HEK293 (cell line): ENCODE measurements around the gene GALNT9.

Source experiments
- CTCF ChIA-PET: fragments of 350-600 bp; formaldehyde crosslinking; extraction: SDS; loops from one replicate; lab custom pipeline; 2021; ENCODE audit warnings: antibody characterized with exemption; lab: Yijun Ruan, JAX
- POLR2A ChIA-PET: fragments of 300-600 bp; formaldehyde crosslinking; extraction: SDS; loops from one replicate; lab custom pipeline; 2020; ENCODE audit warnings: antibody characterized with exemption, inconsistent platforms; lab: Yijun Ruan, JAX
- H3K27ac ChIP-seq: fragments of 200-500 bp; sonication (Bioruptor generic); 2 replicates; pipeline ENCODE4 v1.5.1; 2014; ENCODE audit warnings: low read depth, low read length, control low read depth, inconsistent platforms; ENCODE audit errors: extremely low read depth
- H3K36me3 ChIP-seq, 2 experiments: fragments of 200-500 bp in 1 of 2; sonication (Bioruptor generic) in 1 of 2; 1 replicate in 1 of 2; 2 replicates in 1 of 2; pipeline ENCODE4 v1.5.1; 2014 to 2017; ENCODE audit warnings: inconsistent platforms in 2 of 2, low read length in 2 of 2; ENCODE audit not compliant: control insufficient read depth in 2 of 2, insufficient read depth in 1 of 2
- H3K4me1 ChIP-seq: fragments of 200-500 bp; sonication (Bioruptor generic); 2 replicates; pipeline ENCODE4 v1.5.1; 2014; ENCODE audit warnings: mild to moderate bottlenecking, low read length, inconsistent platforms; ENCODE audit not compliant: control insufficient read depth, insufficient read depth
- H3K4me3 ChIP-seq: 2 replicates; pipeline ENCODE4 v1.5.1; 2011; ENCODE audit warnings: low read depth, mild to moderate bottlenecking, control low read depth, low read length, moderate library complexity
- H3K9me3 ChIP-seq: fragments of 200-500 bp; sonication (Bioruptor generic); 2 replicates; pipeline ENCODE4 v1.5.1; 2014; ENCODE audit warnings: low read depth, low read length, inconsistent platforms; ENCODE audit not compliant: control insufficient read depth, insufficient read depth
- GLIS2 ChIP-seq: fragments of 450-650 bp; formaldehyde crosslinking; IDR thresholded peaks from 2 replicates; pipeline ENCODE4 v1.5.1; 2016; ENCODE audit warnings: missing biosample characterization, missing genetic modification characterization
- HIC1 ChIP-seq: fragments of 450-650 bp; formaldehyde crosslinking; IDR thresholded peaks from 2 replicates; pipeline ENCODE4 v1.5.1; 2016; ENCODE audit warnings: missing biosample characterization, missing genetic modification characterization
- IKZF3 ChIP-seq: fragments of 450-650 bp; IDR thresholded peaks from 2 replicates; pipeline ENCODE4 v1.5.0; 2018; ENCODE audit warnings: missing biosample characterization, mild to moderate bottlenecking, missing genetic modification characterization, moderate library complexity
- KLF16 ChIP-seq: fragments of 450-650 bp; formaldehyde crosslinking; IDR thresholded peaks from 2 replicates; pipeline ENCODE4 v1.5.1; 2017; ENCODE audit warnings: missing biosample characterization, missing genetic modification characterization
- KLF9 ChIP-seq: fragments of 450-650 bp; formaldehyde crosslinking; IDR thresholded peaks from 2 replicates; pipeline ENCODE4 v1.5.1; 2016; ENCODE audit warnings: missing biosample characterization, missing genetic modification characterization, low read depth
- ZBTB1 ChIP-seq: fragments of 450-650 bp; formaldehyde crosslinking; IDR thresholded peaks from 2 replicates; pipeline ENCODE4 v1.5.1; 2016; ENCODE audit warnings: missing biosample characterization, missing genetic modification characterization
- ZFP69B ChIP-seq: fragments of 450-650 bp; formaldehyde crosslinking; IDR thresholded peaks from 2 replicates; pipeline ENCODE4 v1.5.1; 2016; ENCODE audit warnings: missing biosample characterization, missing genetic modification characterization
- ZIC2 ChIP-seq: fragments of 450-650 bp; formaldehyde crosslinking; IDR thresholded peaks from 2 replicates; pipeline ENCODE4 v1.5.1; 2016; ENCODE audit warnings: missing biosample characterization, missing genetic modification characterization
- ZNF121 ChIP-seq: fragments of 450-650 bp; formaldehyde crosslinking; IDR thresholded peaks from 2 replicates; pipeline ENCODE4 v1.5.1; 2016; ENCODE audit warnings: missing biosample characterization, missing genetic modification characterization
- ZNF155 ChIP-seq: fragments of 450-650 bp; formaldehyde crosslinking; IDR thresholded peaks from 2 replicates; pipeline ENCODE4 v1.5.1; 2016; ENCODE audit warnings: missing biosample characterization, missing genetic modification characterization
- ZNF202 ChIP-seq: fragments of 450-650 bp; formaldehyde crosslinking; IDR thresholded peaks from 2 replicates; pipeline ENCODE4 v1.5.1; 2016; ENCODE audit warnings: missing biosample characterization, missing genetic modification characterization, borderline replicate concordance
- ZNF311 ChIP-seq: fragments of 450-650 bp; formaldehyde crosslinking; IDR thresholded peaks from 2 replicates; pipeline ENCODE4 v1.5.1; 2017; ENCODE audit warnings: missing biosample characterization, missing genetic modification characterization, borderline replicate concordance
- ZNF366 ChIP-seq: fragments of 450-650 bp; formaldehyde crosslinking; conservative IDR thresholded peaks from 2 replicates; pipeline ENCODE4 v1.5.1; 2016; ENCODE audit warnings: missing biosample characterization, missing genetic modification characterization
- ZNF391 ChIP-seq: fragments of 450-650 bp; formaldehyde crosslinking; IDR thresholded peaks from 2 replicates; pipeline ENCODE4 v1.5.1; 2016; ENCODE audit warnings: low read depth, missing biosample characterization, missing genetic modification characterization, borderline replicate concordance
- ZNF404 ChIP-seq: fragments of 450-650 bp; formaldehyde crosslinking; IDR thresholded peaks from 2 replicates; pipeline ENCODE4 v1.5.1; 2017; ENCODE audit warnings: missing biosample characterization, missing genetic modification characterization
- ZNF561 ChIP-seq: fragments of 450-650 bp; IDR thresholded peaks from 2 replicates; pipeline ENCODE4 v1.5.1; 2018; ENCODE audit warnings: missing biosample characterization, missing genetic modification characterization, borderline replicate concordance
- ZNF660 ChIP-seq: fragments of 450-650 bp; IDR thresholded peaks from 2 replicates; pipeline ENCODE4 v1.5.1; 2018; ENCODE audit warnings: missing biosample characterization, mild to moderate bottlenecking, missing genetic modification characterization
- ZNF707 ChIP-seq: fragments of 450-650 bp; formaldehyde crosslinking; IDR thresholded peaks from 2 replicates; pipeline ENCODE4 v1.5.1; 2016; ENCODE audit warnings: missing biosample characterization, missing genetic modification characterization
- ZNF776 ChIP-seq: fragments of 450-650 bp; formaldehyde crosslinking; IDR thresholded peaks from 2 replicates; pipeline ENCODE4 v1.5.0; 2017; ENCODE audit warnings: missing biosample characterization, missing genetic modification characterization, borderline replicate concordance
- ZNF830 ChIP-seq: fragments of 450-650 bp; IDR thresholded peaks from 2 replicates; pipeline ENCODE4 v1.5.0; 2018; ENCODE audit warnings: missing biosample characterization, missing genetic modification characterization, low read depth, mild to moderate bottlenecking, moderate library complexity
- ZNF843 ChIP-seq: fragments of 450-650 bp; formaldehyde crosslinking; IDR thresholded peaks from 2 replicates; pipeline ENCODE4 v1.5.1; 2016; ENCODE audit warnings: missing biosample characterization, missing genetic modification characterization
- TF ChIP-seq, protein P1 (sequence below): fragments of 450-650 bp; IDR thresholded peaks from 2 replicates; pipeline ENCODE4 v1.5.1; 2018; ENCODE audit warnings: missing biosample characterization, missing genetic modification characterization
- TF ChIP-seq, protein P2 (sequence below): fragments of 450-650 bp; formaldehyde crosslinking; conservative IDR thresholded peaks from 2 replicates; pipeline ENCODE4 v1.5.1; 2016; ENCODE audit warnings: low read depth, missing biosample characterization, missing genetic modification characterization
- TF ChIP-seq, protein P3 (sequence below): fragments of 450-650 bp; formaldehyde crosslinking; IDR thresholded peaks from 2 replicates; pipeline ENCODE4 v1.5.1; 2016; ENCODE audit warnings: missing biosample characterization, missing genetic modification characterization

Gene GALNT9

DNA sequence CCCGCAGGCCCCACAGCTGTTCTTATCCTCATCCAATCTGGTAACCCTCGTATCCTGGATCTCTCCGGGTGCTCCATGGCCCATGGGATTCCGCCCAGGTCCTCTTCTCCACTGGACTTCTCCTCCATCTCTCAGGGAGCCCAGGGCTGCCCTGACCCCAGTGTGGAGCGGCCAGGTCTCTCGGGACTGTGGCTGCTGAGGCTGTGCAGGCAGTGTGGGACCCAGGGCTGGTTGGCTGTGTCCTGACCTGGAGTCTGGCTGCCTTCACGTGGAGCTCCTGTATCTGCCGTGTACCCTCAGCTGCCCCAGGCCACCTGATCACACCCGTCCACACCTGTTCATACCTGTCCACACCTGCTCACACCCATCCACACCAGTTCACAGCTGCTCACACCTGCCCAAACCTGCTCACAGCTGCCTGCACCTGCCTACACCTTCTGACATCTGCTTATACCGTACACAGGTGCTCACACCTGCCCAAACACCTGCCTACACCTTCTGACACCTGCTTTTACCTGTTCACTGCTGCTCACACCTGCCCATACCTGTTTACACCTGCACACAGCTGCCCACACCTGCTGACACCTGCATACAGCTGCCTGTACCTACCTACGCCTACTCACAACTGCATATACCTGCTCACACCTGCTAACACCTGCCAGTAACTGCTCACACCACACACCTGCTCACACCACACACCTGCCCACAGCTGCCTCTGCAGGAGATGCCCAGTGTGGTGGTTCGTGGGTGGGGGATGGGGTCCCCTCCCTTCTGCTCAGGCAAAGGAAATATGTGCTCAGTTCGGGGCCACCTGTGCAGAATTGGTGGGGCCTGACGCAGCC is 92.2 kb downstream of the GALNT9 start (continued):
- TF ChIP-seq ZBTB1 = no peak
- TF ChIP-seq, protein P1, sequence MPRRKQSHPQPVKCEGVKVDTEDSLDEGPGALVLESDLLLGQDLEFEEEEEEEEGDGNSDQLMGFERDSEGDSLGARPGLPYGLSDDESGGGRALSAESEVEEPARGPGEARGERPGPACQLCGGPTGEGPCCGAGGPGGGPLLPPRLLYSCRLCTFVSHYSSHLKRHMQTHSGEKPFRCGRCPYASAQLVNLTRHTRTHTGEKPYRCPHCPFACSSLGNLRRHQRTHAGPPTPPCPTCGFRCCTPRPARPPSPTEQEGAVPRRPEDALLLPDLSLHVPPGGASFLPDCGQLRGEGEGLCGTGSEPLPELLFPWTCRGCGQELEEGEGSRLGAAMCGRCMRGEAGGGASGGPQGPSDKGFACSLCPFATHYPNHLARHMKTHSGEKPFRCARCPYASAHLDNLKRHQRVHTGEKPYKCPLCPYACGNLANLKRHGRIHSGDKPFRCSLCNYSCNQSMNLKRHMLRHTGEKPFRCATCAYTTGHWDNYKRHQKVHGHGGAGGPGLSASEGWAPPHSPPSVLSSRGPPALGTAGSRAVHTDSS = no peak
- peak; percentile 44; the same call in 1 of the 2 replicates for TF ChIP-seq IKZF3 (tag by site-specific recombination)
- TF ChIP-seq ZFP69B (tag by site-specific recombination) = no peak
- no peak for TF ChIP-seq ZNF311 (tag by site-specific recombination)
- TF ChIP-seq KLF9 (tag by site-specific recombination) = no peak
- TF ChIP-seq, protein P2, sequence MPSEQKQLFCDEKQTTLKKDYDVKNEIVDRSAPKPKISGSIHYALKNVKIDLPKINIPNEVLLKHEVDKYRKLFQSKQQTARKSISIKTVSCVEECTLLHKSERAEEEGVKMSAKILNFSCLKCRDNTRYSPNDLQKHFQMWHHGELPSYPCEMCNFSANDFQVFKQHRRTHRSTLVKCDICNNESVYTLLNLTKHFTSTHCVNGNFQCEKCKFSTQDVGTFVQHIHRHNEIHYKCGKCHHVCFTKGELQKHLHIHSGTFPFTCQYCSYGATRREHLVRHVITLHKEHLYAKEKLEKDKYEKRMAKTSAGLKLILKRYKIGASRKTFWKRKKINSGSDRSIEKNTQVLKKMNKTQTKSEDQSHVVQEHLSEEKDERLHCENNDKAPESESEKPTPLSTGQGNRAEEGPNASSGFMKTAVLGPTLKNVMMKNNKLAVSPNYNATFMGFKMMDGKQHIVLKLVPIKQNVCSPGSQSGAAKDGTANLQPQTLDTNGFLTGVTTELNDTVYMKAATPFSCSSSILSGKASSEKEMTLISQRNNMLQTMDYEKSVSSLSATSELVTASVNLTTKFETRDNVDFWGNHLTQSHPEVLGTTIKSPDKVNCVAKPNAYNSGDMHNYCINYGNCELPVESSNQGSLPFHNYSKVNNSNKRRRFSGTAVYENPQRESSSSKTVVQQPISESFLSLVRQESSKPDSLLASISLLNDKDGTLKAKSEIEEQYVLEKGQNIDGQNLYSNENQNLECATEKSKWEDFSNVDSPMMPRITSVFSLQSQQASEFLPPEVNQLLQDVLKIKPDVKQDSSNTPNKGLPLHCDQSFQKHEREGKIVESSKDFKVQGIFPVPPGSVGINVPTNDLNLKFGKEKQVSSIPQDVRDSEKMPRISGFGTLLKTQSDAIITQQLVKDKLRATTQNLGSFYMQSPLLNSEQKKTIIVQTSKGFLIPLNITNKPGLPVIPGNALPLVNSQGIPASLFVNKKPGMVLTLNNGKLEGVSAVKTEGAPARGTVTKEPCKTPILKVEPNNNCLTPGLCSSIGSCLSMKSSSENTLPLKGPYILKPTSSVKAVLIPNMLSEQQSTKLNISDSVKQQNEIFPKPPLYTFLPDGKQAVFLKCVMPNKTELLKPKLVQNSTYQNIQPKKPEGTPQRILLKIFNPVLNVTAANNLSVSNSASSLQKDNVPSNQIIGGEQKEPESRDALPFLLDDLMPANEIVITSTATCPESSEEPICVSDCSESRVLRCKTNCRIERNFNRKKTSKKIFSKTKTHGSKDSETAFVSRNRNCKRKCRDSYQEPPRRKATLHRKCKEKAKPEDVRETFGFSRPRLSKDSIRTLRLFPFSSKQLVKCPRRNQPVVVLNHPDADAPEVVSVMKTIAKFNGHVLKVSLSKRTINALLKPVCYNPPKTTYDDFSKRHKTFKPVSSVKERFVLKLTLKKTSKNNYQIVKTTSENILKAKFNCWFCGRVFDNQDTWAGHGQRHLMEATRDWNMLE (tag by site-specific recombination) = no peak
- no peak for TF ChIP-seq ZNF830 (tag by site-specific recombination)
- TF ChIP-seq, protein P3, sequence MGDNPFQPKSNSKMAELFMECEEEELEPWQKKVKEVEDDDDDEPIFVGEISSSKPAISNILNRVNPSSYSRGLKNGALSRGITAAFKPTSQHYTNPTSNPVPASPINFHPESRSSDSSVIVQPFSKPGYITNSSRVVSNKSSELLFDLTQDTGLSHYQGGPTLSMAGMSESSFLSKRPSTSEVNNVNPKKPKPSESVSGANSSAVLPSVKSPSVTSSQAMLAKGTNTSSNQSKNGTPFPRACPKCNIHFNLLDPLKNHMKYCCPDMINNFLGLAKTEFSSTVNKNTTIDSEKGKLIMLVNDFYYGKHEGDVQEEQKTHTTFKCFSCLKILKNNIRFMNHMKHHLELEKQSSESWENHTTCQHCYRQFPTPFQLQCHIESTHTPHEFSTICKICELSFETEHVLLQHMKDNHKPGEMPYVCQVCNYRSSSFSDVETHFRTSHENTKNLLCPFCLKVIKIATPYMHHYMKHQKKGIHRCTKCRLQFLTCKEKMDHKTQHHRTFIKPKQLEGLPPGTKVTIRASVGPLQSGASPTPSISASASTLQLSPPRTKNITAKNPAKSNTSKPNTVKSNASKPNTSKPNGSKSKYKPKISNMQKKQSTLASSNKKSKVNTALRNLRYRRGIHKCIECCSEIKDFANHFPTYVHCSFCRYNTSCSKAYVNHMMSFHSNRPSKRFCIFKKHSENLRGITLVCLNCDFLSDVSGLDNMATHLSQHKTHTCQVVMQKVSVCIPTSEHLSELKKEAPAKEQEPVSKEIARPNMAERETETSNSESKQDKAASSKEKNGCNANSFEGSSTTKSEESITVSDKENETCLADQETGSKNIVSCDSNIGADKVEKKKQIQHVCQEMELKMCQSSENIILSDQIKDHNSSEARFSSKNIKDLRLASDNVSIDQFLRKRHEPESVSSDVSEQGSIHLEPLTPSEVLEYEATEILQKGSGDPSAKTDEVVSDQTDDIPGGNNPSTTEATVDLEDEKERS (tag by site-specific recombination) = no peak
- no peak for TF ChIP-seq ZNF843 (tag by site-specific recombination)
- TF ChIP-seq, all 188 proteins: peak for 5

DNA sequence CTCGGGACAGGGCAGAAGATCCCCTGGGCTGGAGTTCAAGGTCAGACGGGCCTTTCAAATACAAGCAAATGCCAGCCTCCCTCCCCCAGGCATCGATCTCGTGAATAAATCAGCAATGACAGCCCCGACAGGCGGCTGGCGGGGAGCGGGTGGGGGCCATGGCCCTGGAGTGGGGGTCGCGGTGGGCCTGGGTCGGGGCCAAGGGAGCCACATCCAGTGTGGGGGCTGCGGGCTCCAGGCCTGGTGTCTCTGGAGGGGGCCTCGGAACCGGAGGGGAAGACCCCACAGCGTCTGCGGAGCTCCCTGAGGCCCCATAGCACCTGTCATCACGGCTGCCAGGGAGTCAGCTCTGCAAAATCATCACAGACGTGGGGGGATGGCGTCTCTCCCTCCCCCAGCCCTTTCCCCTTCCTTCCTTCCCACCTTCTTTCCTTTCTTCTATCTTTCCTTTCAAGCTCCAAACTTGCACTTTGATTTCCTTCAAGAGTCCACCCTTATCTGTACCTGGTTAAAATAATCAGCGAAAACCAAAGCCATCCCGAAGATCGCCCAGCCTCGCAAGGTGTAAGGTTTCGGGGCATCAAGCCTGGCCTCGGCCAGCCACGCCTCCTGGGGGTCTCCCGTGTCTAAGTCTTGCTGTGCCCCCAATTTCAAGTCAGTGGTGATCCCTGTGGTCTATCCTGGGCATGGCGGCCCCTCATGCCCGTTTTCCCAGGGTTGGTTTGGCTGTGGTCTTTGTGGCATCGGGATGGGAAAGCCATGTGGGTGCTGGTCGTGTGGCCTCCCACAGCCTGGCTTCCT is 93.1 kb downstream of the GALNT9 start:
- Histone ChIP-seq H3K36me3 (no peaks in the 10 kb centered on the region), H3K9me3 (no peaks in the 10 kb centered on the region), H3K27ac (no peak overlapping the region), H3K4me1 (no peaks in the 10 kb centered on the region), H3K4me3 (no peak overlapping the region)
- TF ChIP-seq ZNF121 (tag by site-specific recombination) (no peak), ZNF404 (tag by site-specific recombination) (no peak), ZNF561 (tag by site-specific recombination) (no peak), ZNF366 (tag by site-specific recombination) (peak; percentile 57), GLIS2 (tag by site-specific recombination) (peak; percentile 58), ZNF155 (tag by site-specific recombination) (no peak), ZNF707 (no peak), ZNF660 (no peak), ZNF776 (tag by site-specific recombination) (no peak), ZNF391 (tag by site-specific recombination) (no peak), ZNF202 (tag by site-specific recombination) (no peak), KLF16 (tag by site-specific recombination) (no peak), ZIC2 (tag by site-specific recombination) (no peak), HIC1 (0 out of 2 replicates have a peak, but pooled peaks have one; percentile 19)
- CTCF ChIA-PET = no interaction called here
- POLR2A ChIA-PET = no interaction called here
